C1 segment of cervical spinal cord (tissue), 14 donors: Measurements from ENCODE around the gene EFEMP2.
A peak's percentile ranks its signal among the peaks of the same experiment; 100 is the strongest.

Experiments used
- DNase-seq, 14 donors: peaks; one replicate each; lab custom pipeline; 2025; lab: John Stamatoyannopoulos, UW

The EFEMP2 gene

GRCh38 chr11:65826984-65827735, 45.4 kb downstream of the EFEMP2 start:
- no peak for DNase-seq

DNA sequence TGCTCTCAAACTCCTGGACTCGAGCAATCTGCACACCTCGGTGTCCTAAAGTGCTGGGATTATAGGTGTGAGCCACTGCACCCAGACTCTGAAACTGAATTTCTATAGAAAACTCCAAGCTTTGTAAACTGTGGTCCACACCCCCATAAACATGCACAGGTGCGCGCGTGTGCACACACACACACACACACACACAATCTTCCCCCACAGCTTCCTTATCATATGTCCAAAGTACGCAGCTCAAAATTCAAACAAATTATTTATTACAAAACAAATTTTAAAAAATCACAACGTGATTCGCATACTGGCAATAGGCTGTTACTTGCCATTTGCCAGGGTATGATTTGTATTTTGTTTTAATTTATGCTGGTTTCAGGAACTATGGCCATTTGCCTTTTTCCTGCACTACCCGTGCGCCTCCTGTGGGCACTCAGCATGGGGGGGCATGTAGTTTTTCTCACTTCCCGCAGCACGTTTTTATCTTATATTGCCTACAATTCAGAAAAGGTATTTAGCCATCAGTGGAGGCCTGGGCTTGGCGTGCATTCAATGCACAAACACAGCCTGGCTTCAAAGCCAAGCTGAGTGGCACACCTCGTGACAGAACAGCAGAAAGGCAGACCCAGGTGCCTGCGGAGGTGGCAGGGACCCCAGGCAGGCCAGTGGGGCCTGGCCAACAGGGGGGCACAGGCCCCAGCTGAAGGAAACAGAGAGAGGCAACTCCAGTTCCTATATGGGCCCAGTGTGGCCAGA, 49.6 kb downstream of the EFEMP2 start:
- DNase-seq, result no peak

GRCh38 chr11:65821107-65821506, 51.5 kb downstream of the EFEMP2 start:
- no peak for DNase-seq

DNA sequence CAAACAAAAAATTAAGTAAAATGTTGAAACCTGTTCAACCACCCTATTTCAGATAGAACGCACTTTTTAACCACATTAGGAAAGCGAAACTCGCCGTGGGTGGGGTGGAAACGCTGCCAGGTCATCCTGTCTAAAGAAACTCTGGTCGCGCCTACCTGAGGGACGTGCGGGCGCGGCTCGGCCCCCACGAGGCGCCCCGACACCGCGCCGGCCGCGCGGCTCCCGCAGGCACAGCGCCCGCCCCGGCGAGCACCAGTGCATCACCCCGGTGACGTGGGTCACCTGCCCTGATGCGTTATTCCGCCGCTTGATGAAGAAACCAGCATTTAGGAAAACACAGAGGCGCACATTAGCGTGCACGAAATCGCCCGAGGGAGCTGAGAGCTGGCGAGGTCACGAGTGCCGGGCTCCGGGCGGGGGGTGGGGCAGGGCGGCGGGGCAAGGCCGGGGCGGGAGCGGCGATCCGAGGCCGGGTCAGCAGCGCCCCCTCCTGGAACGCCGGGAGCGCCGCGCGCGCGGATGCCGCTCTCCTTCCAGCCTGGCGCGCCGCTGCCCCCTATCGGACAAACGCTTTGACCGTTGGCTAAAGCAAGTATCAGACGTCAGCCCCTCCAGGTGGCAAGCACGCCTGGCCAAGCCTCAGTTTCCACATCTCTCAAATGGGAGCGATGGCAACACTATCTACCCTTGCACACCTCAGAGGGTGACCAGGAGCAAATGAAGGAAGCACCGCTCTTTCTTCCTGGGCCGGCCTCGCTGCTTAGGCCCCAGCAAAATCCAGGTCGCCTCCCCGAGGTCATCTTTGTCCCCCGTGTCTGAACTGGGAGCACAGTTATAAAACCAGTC, 54.5 kb downstream of the EFEMP2 start:
- peak; percentile 33 to 96 (median 84) for DNase-seq

DNA sequence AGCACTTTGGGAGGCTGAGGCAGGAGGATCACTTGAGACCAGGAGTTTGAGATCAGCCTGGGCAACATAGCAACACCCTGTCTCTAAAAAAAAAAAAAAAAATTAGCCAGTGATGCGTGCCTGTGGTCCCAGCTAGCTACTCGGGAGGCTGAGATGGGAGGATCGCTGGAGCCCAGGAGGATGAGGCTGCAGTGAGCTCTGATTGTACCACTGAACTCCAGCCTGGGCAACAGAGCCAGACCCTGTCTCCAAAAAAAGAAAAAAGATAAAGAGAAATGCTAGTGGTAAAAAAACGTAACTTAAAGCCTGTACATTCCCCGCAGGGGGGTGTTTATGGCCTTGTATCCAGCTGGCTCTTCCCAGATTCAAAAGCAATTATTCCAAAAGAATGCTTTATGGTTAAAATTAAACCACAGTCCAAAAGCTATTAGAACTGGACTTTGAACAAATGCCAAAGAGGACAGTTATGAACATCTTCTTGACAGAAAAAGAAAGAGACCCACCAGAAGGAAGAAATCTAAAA, 55.2 kb downstream of the EFEMP2 start:
- DNase-seq, result no peak

- no peak for DNase-seq
These were observed 55.9 kb downstream of the EFEMP2 start for GRCh38 chr11:65816696-65817095.
